ENCODE measurements around the gene JAKMIP3. TPM values are rescaled to one million over a fixed set of nuclear protein-coding genes. Genes with fewer than 3 reads are reported as not detected.

JAKMIP3 gene
- total RNA-seq, 1 experiment from 2014 or later = 2.8 TPM

DNA sequence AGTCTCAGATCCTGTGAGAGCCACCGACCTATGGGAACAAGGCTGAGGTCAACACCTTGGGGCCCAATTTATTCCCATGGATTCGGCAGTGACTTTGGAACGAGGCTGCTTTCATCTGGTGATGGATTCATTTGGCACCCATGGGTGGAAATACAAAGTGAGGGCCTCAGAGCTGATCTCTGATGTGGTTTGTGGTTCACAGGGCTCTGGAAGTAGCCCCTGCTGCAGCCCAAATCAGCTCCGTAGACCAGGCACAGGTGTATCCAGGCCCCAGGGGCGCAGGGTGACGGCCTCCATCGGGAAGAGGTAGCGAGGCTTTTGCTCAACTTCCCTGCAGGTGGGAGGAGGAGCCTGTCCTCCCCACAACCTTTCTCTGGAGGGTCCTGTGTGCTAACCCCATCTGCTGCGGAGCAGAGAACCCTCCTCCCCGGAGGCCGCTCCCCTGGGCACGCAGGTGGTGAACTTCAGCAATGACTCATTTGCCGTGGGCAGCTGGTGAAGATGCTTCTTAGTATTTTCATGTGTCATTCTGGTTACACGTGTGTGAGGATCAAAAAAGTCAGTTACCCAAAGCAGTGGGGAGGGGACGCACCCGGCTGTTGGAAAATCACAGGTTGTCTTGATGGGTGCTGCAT, 7.5 kb upstream of the JAKMIP3 start:
- no peak overlapping the region for H3K27ac ChIP-seq (ENCODE audit: low read depth, low read length, poor library complexity, severe bottlenecking)
- H3K36me3 ChIP-seq (ENCODE audit: insufficient read depth, low read length, poor library complexity, severe bottlenecking) = no peaks in the 10 kb centered on the region
- H3K9me3 ChIP-seq (ENCODE audit: low read depth, low read length, poor library complexity, severe bottlenecking) = peaks cover under 1% of the 10 kb centered on the region
- BruUV-seq (replicated peaks) = no TSS peak
- no peaks in the 10 kb centered on the region for H3K4me1 ChIP-seq (ENCODE audit: insufficient read depth, low read length, poor library complexity, severe bottlenecking)
- intact Hi-C loops (cut with micrococcal nuclease; ENCODE audit: unreplicated experiment) = no loop called here
- H3K27me3 ChIP-seq (replicated peaks; ENCODE audit: insufficient read depth, low read depth, low read length, poor library complexity) = no peaks in the 10 kb centered on the region
- TF ChIP-seq EZH2 (IDR thresholded peaks at IDR 0.05; ENCODE audit: borderline replicate concordance, low read depth, low read length, poor library complexity, severe bottlenecking) = no peak
- TF ChIP-seq, protein P1, sequence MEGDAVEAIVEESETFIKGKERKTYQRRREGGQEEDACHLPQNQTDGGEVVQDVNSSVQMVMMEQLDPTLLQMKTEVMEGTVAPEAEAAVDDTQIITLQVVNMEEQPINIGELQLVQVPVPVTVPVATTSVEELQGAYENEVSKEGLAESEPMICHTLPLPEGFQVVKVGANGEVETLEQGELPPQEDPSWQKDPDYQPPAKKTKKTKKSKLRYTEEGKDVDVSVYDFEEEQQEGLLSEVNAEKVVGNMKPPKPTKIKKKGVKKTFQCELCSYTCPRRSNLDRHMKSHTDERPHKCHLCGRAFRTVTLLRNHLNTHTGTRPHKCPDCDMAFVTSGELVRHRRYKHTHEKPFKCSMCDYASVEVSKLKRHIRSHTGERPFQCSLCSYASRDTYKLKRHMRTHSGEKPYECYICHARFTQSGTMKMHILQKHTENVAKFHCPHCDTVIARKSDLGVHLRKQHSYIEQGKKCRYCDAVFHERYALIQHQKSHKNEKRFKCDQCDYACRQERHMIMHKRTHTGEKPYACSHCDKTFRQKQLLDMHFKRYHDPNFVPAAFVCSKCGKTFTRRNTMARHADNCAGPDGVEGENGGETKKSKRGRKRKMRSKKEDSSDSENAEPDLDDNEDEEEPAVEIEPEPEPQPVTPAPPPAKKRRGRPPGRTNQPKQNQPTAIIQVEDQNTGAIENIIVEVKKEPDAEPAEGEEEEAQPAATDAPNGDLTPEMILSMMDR (conservative IDR thresholded peaks at IDR 0.05; ENCODE audit: low read depth, low read length) = no peak
- no peak overlapping the region for H3K4me3 ChIP-seq (ENCODE audit: low read depth, low read length, poor library complexity, severe bottlenecking)
- CTCF ChIA-PET = no interaction called here
- POLR2A ChIA-PET (ENCODE audit: low non-redundant PET) = no interaction called here
- no peak for DNase-seq (ENCODE audit: low spot score)

DNA sequence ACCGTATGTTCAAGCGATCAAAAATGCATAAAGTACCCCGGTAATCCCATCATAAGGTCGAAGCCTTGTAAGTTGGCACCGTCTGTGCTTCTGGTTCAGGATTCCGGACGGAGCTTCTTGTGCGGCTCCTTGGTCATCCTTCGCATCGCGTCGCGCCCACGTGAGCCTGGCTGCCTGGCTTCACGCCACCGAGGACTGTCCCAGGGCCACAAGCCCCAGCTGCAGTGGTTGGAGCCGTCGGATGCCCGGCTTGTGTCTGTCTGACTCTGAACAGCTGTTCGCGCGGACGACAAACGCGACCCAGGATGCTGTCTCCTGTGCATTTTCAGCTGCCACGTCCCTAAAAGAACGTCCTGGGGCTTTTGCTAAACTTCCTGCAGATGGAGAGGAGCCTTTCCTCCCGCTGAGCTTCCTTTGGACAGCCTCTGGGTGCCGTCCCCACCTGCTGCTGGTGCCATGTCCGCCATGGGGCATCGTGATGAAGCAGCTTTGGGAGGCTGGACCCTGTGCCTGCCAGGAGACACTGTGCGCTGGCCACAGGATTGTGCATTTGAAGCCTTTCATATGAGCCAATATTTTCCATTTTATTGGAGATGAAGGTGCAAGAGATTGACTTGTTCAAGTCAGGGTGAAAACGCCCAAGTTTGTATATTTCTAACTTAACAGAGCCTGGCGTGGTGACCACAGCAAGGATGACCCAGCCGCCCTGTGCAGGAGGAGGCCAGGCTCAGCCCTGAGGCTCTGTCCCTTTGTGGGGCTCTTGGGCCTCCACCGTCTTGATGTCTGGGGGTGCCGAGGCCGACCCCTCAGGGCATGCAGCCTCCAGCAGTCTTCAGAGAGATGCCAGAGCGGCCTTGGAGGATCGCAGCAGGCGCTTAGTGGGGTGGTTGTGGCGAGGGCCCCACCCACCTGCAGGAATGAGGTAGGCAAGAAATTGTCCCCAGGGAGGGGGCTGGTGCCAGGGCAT, 6.7 kb upstream of the JAKMIP3 start:
- no peaks in the 10 kb centered on the region for H3K9me3 ChIP-seq (ENCODE audit: low read depth, low read length, poor library complexity, severe bottlenecking)
- intact Hi-C loops (cut with micrococcal nuclease; ENCODE audit: unreplicated experiment) = no loop called here
- no peaks in the 10 kb centered on the region for H3K27me3 ChIP-seq (replicated peaks; ENCODE audit: insufficient read depth, low read depth, low read length, poor library complexity)
- TF ChIP-seq, protein P1 (conservative IDR thresholded peaks at IDR 0.05; ENCODE audit: low read depth, low read length) = no peak
- TF ChIP-seq EZH2 (IDR thresholded peaks at IDR 0.05; ENCODE audit: borderline replicate concordance, low read depth, low read length, poor library complexity, severe bottlenecking) = no peak
- H3K27ac ChIP-seq (ENCODE audit: low read depth, low read length, poor library complexity, severe bottlenecking) = no peak overlapping the region
- H3K4me1 ChIP-seq (ENCODE audit: insufficient read depth, low read length, poor library complexity, severe bottlenecking) = no peaks in the 10 kb centered on the region
- no peak overlapping the region for H3K4me3 ChIP-seq (ENCODE audit: low read depth, low read length, poor library complexity, severe bottlenecking)
- DNase-seq (ENCODE audit: low spot score) = no peak
- no TSS peak for BruUV-seq (replicated peaks)
- CTCF ChIA-PET = no interaction called here
- POLR2A ChIA-PET (ENCODE audit: low non-redundant PET) = no interaction called here
- H3K36me3 ChIP-seq (ENCODE audit: insufficient read depth, low read length, poor library complexity, severe bottlenecking) = no peaks in the 10 kb centered on the region

GRCh38 chr10:132059760-132060508, 5.8 kb upstream of the JAKMIP3 start:
- POLR2A ChIA-PET (ENCODE audit: low non-redundant PET) = no interaction called here
- DNase-seq (ENCODE audit: low spot score) = no peak
- no peak overlapping the region for H3K4me3 ChIP-seq (ENCODE audit: low read depth, low read length, poor library complexity, severe bottlenecking)
- H3K27me3 ChIP-seq (replicated peaks; ENCODE audit: insufficient read depth, low read depth, low read length, poor library complexity) = no peaks in the 10 kb centered on the region
- CTCF ChIA-PET = no interaction called here
- BruUV-seq (replicated peaks) = no TSS peak
- no peaks in the 10 kb centered on the region for H3K36me3 ChIP-seq (ENCODE audit: insufficient read depth, low read length, poor library complexity, severe bottlenecking)
- no peak overlapping the region for H3K27ac ChIP-seq (ENCODE audit: low read depth, low read length, poor library complexity, severe bottlenecking)
- no peaks in the 10 kb centered on the region for H3K9me3 ChIP-seq (ENCODE audit: low read depth, low read length, poor library complexity, severe bottlenecking)
- no peak for TF ChIP-seq EZH2 (IDR thresholded peaks at IDR 0.05; ENCODE audit: borderline replicate concordance, low read depth, low read length, poor library complexity, severe bottlenecking)
- TF ChIP-seq, protein P1 (conservative IDR thresholded peaks at IDR 0.05; ENCODE audit: low read depth, low read length) = no peak
- intact Hi-C loops (cut with micrococcal nuclease; ENCODE audit: unreplicated experiment) = no loop called here
- no peaks in the 10 kb centered on the region for H3K4me1 ChIP-seq (ENCODE audit: insufficient read depth, low read length, poor library complexity, severe bottlenecking)

Measured in A673 (cell line).